ENCODE results near the gene KLHL7. TPM values are rescaled to one million over a fixed set of nuclear protein-coding genes. Genes with fewer than 3 reads are reported as not detected.

KLHL7 gene
- total and polyA plus RNA-seq, 8 donors, result 8.4 to 55.9 (median 17.6) TPM

DNA sequence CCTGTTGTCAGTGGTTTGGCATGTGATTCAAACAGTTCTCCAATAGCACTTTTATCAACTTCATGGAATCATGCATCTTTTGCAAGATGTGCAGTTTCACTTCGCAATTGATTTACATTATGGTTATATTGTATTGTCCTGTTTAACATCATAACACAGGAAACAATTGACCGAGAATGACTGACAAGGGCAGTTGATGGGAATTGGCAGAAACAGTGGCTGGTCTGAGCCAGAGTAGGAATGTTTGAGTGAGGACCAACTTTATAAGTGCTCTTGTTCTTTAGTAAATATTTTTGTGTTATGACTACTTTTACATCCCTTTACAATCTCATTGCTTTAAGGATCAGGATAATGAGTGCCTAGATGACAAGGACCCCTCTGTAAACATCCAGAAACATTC, 2.2 kb downstream of the KLHL7 start:
- H3K27ac ChIP-seq, result no peak overlapping the region
- H3K4me3 ChIP-seq, result peak overlapping the region in 1 of 4 donors; percentile 77
- whole genome bisulfite sequencing, 5 donors, result 61 to 75% (median 73%) methylated on average over 2 of the region's 2 CpGs
- intact Hi-C loops (cut with DNase I; ENCODE audit: low total_unique reads), result no loop called here
- no peaks in the 10 kb centered on the region for H3K36me3 ChIP-seq
- H3K27me3 ChIP-seq, result no peaks in the 10 kb centered on the region
- H3K9me3 ChIP-seq, result no peaks in the 10 kb centered on the region
- TF ChIP-seq, protein P1, sequence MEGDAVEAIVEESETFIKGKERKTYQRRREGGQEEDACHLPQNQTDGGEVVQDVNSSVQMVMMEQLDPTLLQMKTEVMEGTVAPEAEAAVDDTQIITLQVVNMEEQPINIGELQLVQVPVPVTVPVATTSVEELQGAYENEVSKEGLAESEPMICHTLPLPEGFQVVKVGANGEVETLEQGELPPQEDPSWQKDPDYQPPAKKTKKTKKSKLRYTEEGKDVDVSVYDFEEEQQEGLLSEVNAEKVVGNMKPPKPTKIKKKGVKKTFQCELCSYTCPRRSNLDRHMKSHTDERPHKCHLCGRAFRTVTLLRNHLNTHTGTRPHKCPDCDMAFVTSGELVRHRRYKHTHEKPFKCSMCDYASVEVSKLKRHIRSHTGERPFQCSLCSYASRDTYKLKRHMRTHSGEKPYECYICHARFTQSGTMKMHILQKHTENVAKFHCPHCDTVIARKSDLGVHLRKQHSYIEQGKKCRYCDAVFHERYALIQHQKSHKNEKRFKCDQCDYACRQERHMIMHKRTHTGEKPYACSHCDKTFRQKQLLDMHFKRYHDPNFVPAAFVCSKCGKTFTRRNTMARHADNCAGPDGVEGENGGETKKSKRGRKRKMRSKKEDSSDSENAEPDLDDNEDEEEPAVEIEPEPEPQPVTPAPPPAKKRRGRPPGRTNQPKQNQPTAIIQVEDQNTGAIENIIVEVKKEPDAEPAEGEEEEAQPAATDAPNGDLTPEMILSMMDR (IDR thresholded peaks at IDR 0.05), result no peak
- no peak for TF ChIP-seq EP300 (IDR thresholded peaks at IDR 0.05)
- no peak for TF ChIP-seq POLR2AphosphoS5 (IDR thresholded peaks at IDR 0.05)
- no peak for TF ChIP-seq POLR2A (IDR thresholded peaks at IDR 0.05)
- peaks cover 10 to 48% (median 34%) of the 10 kb centered on the region in 4 donors for H3K4me1 ChIP-seq
- DNase-seq, result no peak

DNA sequence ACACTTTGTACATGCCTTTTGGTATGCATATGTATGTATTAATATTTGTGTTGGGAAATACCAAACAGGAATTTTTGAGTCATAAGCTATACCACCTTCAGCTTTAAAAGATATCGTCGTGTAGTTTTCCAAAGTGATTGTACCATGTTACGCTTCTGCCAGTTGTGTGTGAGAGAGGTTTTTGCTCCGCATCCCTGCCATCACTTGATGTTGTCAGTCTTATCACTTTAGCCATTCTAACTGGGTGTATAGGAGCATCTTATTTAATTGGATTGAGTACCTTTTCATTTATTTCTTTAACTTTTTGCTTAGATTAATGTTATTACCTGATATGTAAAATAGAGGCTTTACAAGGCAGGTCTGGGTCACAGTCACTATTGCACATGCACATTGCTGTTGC, 3.4 kb downstream of the KLHL7 start:
- Histone ChIP-seq H3K27ac (no peak overlapping the region), H3K4me1 (peaks cover 10 to 48% (median 34%) of the 10 kb centered on the region in 4 donors), H3K9me3 (no peaks in the 10 kb centered on the region), H3K36me3 (no peaks in the 10 kb centered on the region), H3K27me3 (no peaks in the 10 kb centered on the region), H3K4me3 (no peak overlapping the region)
- TF ChIP-seq, protein P1 (IDR thresholded peaks at IDR 0.05), result no peak
- TF ChIP-seq EP300 (IDR thresholded peaks at IDR 0.05), result no peak
- TF ChIP-seq POLR2A (IDR thresholded peaks at IDR 0.05), result no peak
- no peak for TF ChIP-seq POLR2AphosphoS5 (IDR thresholded peaks at IDR 0.05)
- DNase-seq, result no peak
- WGBS, 5 donors, result 90 to 96% (median 95%) methylated on average over 4 of the region's 4 CpGs
- intact Hi-C loops (cut with DNase I; ENCODE audit: low total_unique reads), result no loop called here

DNA sequence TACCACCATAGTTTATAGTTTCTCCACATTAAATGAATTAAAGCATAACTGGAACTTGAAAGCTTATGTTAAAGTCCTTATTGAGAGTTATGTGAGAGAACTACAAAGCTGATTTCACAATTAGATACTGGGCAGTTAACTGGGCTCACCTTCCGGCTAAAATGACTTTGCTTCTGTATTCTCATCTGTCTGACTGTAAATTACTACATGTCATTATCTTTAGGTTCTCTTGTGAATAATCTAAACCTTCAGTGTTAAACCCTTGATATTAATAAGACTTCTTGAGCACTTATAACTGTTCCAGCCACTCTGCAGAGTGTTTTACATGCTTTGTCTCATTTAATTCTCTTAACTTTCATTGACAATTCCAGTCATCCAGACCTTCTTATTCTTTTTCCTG, 3.9 kb downstream of the KLHL7 start:
- Histone ChIP-seq H3K9me3 (no peaks in the 10 kb centered on the region), H3K27me3 (no peaks in the 10 kb centered on the region), H3K4me3 (no peak overlapping the region), H3K4me1 (peaks cover 10 to 50% (median 34%) of the 10 kb centered on the region in 4 donors), H3K27ac (no peak overlapping the region), H3K36me3 (no peaks in the 10 kb centered on the region)
- TF ChIP-seq POLR2A (IDR thresholded peaks at IDR 0.05), result no peak
- no peak for TF ChIP-seq POLR2AphosphoS5 (IDR thresholded peaks at IDR 0.05)
- no peak for TF ChIP-seq EP300 (IDR thresholded peaks at IDR 0.05)
- TF ChIP-seq, protein P1 (IDR thresholded peaks at IDR 0.05), result no peak
- 68 to 93% (median 90%) methylated on average over 1 of the region's 1 CpG for WGBS, 5 donors
- no peak for DNase-seq
- intact Hi-C loops (cut with DNase I; ENCODE audit: low total_unique reads), result no loop called here

DNA sequence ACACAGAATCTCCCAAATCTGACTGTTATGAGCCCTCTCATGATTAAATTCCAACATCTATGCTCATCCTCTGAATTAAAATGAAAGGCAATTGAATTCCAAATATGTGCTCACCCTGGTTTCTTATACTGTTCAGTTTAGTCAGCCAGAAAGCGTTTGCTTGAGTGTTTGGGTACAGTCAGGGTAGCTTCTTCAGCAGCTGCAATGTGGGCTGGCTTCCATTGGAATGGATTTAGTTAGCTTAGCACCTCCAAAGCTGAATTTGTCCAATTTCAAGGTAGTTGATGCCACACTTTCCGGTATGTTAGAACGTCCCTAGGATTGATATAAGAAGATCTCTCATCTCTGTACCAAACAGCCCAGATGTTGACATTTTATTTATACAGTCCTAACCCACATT, 9.3 kb downstream of the KLHL7 start:
- H3K27ac ChIP-seq, result no peak overlapping the region
- WGBS, 5 donors, result 74 to 84% (median 80%) methylated on average over 3 of the region's 3 CpGs
- no peak overlapping the region for H3K4me3 ChIP-seq
- no peak for DNase-seq
- intact Hi-C loops (cut with DNase I; ENCODE audit: low total_unique reads), result no loop called here
- TF ChIP-seq POLR2A (IDR thresholded peaks at IDR 0.05) (no peak), EP300 (IDR thresholded peaks at IDR 0.05) (no peak), POLR2AphosphoS5 (IDR thresholded peaks at IDR 0.05) (no peak)
- TF ChIP-seq, protein P1 (IDR thresholded peaks at IDR 0.05), result no peak
- no peaks in the 10 kb centered on the region for H3K36me3 ChIP-seq
- H3K4me1 ChIP-seq, result peaks cover 0 to 30% (median 8%) of the 10 kb centered on the region in 4 donors
- no peaks in the 10 kb centered on the region for H3K9me3 ChIP-seq
- H3K27me3 ChIP-seq, result no peaks in the 10 kb centered on the region
